ENCODE results near the gene OR11A1. TPM values are rescaled to one million over a fixed set of nuclear protein-coding genes. Genes with fewer than 3 reads are reported as not detected.

The OR11A1 gene
- total and polyA plus RNA-seq, 2 donors (not counting 3 experiments of a cell fraction or from before 2014, with no cell fraction given): not detected

- Histone ChIP-seq H3K9ac (replicated peaks; ENCODE audit: extremely low read depth, insufficient read depth, low read length) (no peak overlapping the region), H3K9me3 (replicated peaks; ENCODE audit: control insufficient read depth, insufficient read depth, low read length) (no peaks in the 10 kb centered on the region), H3K4me3 (replicated peaks in 1 of 3; ENCODE audit: insufficient read depth in 1 of 3, low read depth in 1 of 3, low read length in 3 of 3) (no peak overlapping the region), H3K27ac (ENCODE audit: insufficient read depth, low read depth, low read length) (no peak overlapping the region), H3K27me3 (ENCODE audit: control insufficient read depth in 2 of 2, insufficient read depth in 2 of 2, low read length in 2 of 2) (no peaks in the 10 kb centered on the region), H3K9me1 (replicated peaks; ENCODE audit: control insufficient read depth, extremely low read depth, insufficient read depth, low read length) (no peaks in the 10 kb centered on the region), H3K79me2 (ENCODE audit: control insufficient read depth, insufficient read depth, low read length) (no peaks in the 10 kb centered on the region), H3K36me3 (ENCODE audit: control insufficient read depth in 2 of 2, extremely low read depth in 1 of 2, insufficient read depth in 2 of 2, low read length in 2 of 2) (no peaks in the 10 kb centered on the region), H3K4me1 (ENCODE audit: control insufficient read depth, extremely low read depth, insufficient read depth, low read length) (no peaks in the 10 kb centered on the region), H2AFZ (ENCODE audit: low read depth, low read length) (no peak overlapping the region), H4K20me1 (replicated peaks; ENCODE audit: control insufficient read depth, extremely low read depth, insufficient read depth, low read length) (no peaks in the 10 kb centered on the region), H3K4me2 (ENCODE audit: insufficient read depth, low read length) (no peak overlapping the region)
- BruUV-seq (replicated peaks): no TSS peak
- FAIRE-seq (no peak), DNase-seq (ENCODE audit: low read depth, low spot score) (no peak)
- dilution Hi-C loops (cut with MboI; ENCODE audit: extremely low pct_ligation_motif_present, low sequenced_read_pairs) (no loop called here), intact Hi-C loops (cut with micrococcal nuclease) (no loop called here)
- TF ChIP-seq JUN (IDR thresholded peaks at IDR 0.05; ENCODE audit: borderline replicate concordance, insufficient read depth, insufficient read length, low read depth) (no peak), POLR2A (IDR thresholded peaks at IDR 0.05; ENCODE audit: low read depth, low read length) (no peak), POLR2AphosphoS5 (IDR thresholded peaks at IDR 0.05; ENCODE audit: insufficient read depth, low read depth, low read length) (no peak)
- ChIA-PET CTCF (no interaction called here), POLR2A (no interaction called here)
Observed at GRCh38 chr6:29494131-29494530, 37.3 kb upstream of the OR11A1 start.

GRCh38 chr6:29493261-29493660, 36.4 kb upstream of the OR11A1 start:
- POLR2A ChIA-PET: no interaction called here
- Histone ChIP-seq H3K9me1 (replicated peaks; ENCODE audit: control insufficient read depth, extremely low read depth, insufficient read depth, low read length) (no peaks in the 10 kb centered on the region), H3K4me1 (ENCODE audit: control insufficient read depth, extremely low read depth, insufficient read depth, low read length) (no peaks in the 10 kb centered on the region), H3K4me3 (replicated peaks in 1 of 3; ENCODE audit: insufficient read depth in 1 of 3, low read depth in 1 of 3, low read length in 3 of 3) (no peak overlapping the region), H3K4me2 (ENCODE audit: insufficient read depth, low read length) (no peak overlapping the region), H3K36me3 (ENCODE audit: control insufficient read depth in 2 of 2, extremely low read depth in 1 of 2, insufficient read depth in 2 of 2, low read length in 2 of 2) (no peaks in the 10 kb centered on the region), H2AFZ (ENCODE audit: low read depth, low read length) (no peak overlapping the region), H3K79me2 (ENCODE audit: control insufficient read depth, insufficient read depth, low read length) (no peaks in the 10 kb centered on the region), H3K9ac (replicated peaks; ENCODE audit: extremely low read depth, insufficient read depth, low read length) (no peak overlapping the region), H4K20me1 (replicated peaks; ENCODE audit: control insufficient read depth, extremely low read depth, insufficient read depth, low read length) (no peaks in the 10 kb centered on the region), H3K9me3 (replicated peaks; ENCODE audit: control insufficient read depth, insufficient read depth, low read length) (no peaks in the 10 kb centered on the region), H3K27me3 (ENCODE audit: control insufficient read depth in 2 of 2, insufficient read depth in 2 of 2, low read length in 2 of 2) (no peaks in the 10 kb centered on the region), H3K27ac (ENCODE audit: insufficient read depth, low read depth, low read length) (no peak overlapping the region)
- CTCF ChIA-PET: no interaction called here
- BruUV-seq (replicated peaks): no TSS peak
- FAIRE-seq (no peak), DNase-seq (ENCODE audit: low read depth, low spot score) (no peak)
- intact Hi-C loops (cut with micrococcal nuclease) (no loop called here), dilution Hi-C loops (cut with MboI; ENCODE audit: extremely low pct_ligation_motif_present, low sequenced_read_pairs) (no loop called here)
- no peak for TF ChIP-seq GATA2 (IDR thresholded peaks at IDR 0.05; ENCODE audit: insufficient read depth, insufficient read length, low read depth, low read length)
- TF ChIP-seq POLR2A (IDR thresholded peaks at IDR 0.05; ENCODE audit: low read depth, low read length): no peak
- TF ChIP-seq MAX (IDR thresholded peaks at IDR 0.05; ENCODE audit: insufficient read depth, insufficient read length): no peak
- TF ChIP-seq FOS (IDR thresholded peaks at IDR 0.05; ENCODE audit: borderline replicate concordance, insufficient read depth, low read length): no peak
- no peak for TF ChIP-seq JUN (IDR thresholded peaks at IDR 0.05; ENCODE audit: borderline replicate concordance, insufficient read depth, insufficient read length, low read depth)
- TF ChIP-seq CTCF (IDR thresholded peaks at IDR 0.05; ENCODE audit: extremely low read depth in 1 of 2, insufficient read depth in 1 of 2, low read depth in 1 of 2, low read length in 2 of 2): no peak

Measured in endothelial cell of umbilical vein (primary cell).